ENCODE measurements around the gene TTC7B.

TTC7B gene

GRCh38 chr14:90580377-90581335 lies 235.6 kb downstream of the TTC7B start:
- TF ChIP-seq POLR2AphosphoS5 (IDR thresholded peaks at IDR 0.05; ENCODE audit: low read depth, low read length) (no peak), TAF1 (IDR thresholded peaks at IDR 0.05; ENCODE audit: borderline replicate concordance, low read depth, low read length) (no peak), POLR2A (IDR thresholded peaks at IDR 0.05; ENCODE audit: low read depth, low read length) (no peak)
- FAIRE-seq (no peak), DNase-seq (ENCODE audit: insufficient read length) (no peak)

- DNase-seq (ENCODE audit: insufficient read length) (no peak), FAIRE-seq (no peak)
- no peak for TF ChIP-seq POLR2AphosphoS5 (IDR thresholded peaks at IDR 0.05; ENCODE audit: low read depth, low read length)
- TF ChIP-seq POLR2A (IDR thresholded peaks at IDR 0.05; ENCODE audit: low read depth, low read length), result no peak
- no peak for TF ChIP-seq TAF1 (IDR thresholded peaks at IDR 0.05; ENCODE audit: borderline replicate concordance, low read depth, low read length)
These were observed 236.4 kb downstream of the TTC7B start for GRCh38 chr14:90579816-90580215.

GRCh38 chr14:90579088-90579487 lies 237.1 kb downstream of the TTC7B start:
- no peak for FAIRE-seq
- TF ChIP-seq POLR2A (IDR thresholded peaks at IDR 0.05; ENCODE audit: low read depth, low read length) (no peak), POLR2AphosphoS5 (IDR thresholded peaks at IDR 0.05; ENCODE audit: low read depth, low read length) (no peak), TAF1 (IDR thresholded peaks at IDR 0.05; ENCODE audit: borderline replicate concordance, low read depth, low read length) (no peak)
- DNase-seq (ENCODE audit: insufficient read length), result no peak

GRCh38 chr14:90578283-90578985 lies 237.8 kb downstream of the TTC7B start:
- TF ChIP-seq POLR2A (IDR thresholded peaks at IDR 0.05; ENCODE audit: low read depth, low read length) (no peak), TAF1 (IDR thresholded peaks at IDR 0.05; ENCODE audit: borderline replicate concordance, low read depth, low read length) (no peak), POLR2AphosphoS5 (IDR thresholded peaks at IDR 0.05; ENCODE audit: low read depth, low read length) (no peak)
- FAIRE-seq (no peak), DNase-seq (ENCODE audit: insufficient read length) (no peak)

- FAIRE-seq (no peak), DNase-seq (ENCODE audit: insufficient read length) (no peak)
- no peak for TF ChIP-seq POLR2A (IDR thresholded peaks at IDR 0.05; ENCODE audit: low read depth, low read length)
- TF ChIP-seq TAF1 (IDR thresholded peaks at IDR 0.05; ENCODE audit: borderline replicate concordance, low read depth, low read length), result no peak
- TF ChIP-seq POLR2AphosphoS5 (IDR thresholded peaks at IDR 0.05; ENCODE audit: low read depth, low read length), result no peak
These were observed 238.5 kb downstream of the TTC7B start for GRCh38 chr14:90577661-90578282.

GRCh38 chr14:90576981-90577660 lies 239.1 kb downstream of the TTC7B start:
- DNase-seq (ENCODE audit: insufficient read length), result no peak
- FAIRE-seq, result no peak
- TF ChIP-seq POLR2AphosphoS5 (IDR thresholded peaks at IDR 0.05; ENCODE audit: low read depth, low read length) (no peak), POLR2A (IDR thresholded peaks at IDR 0.05; ENCODE audit: low read depth, low read length) (no peak), TAF1 (IDR thresholded peaks at IDR 0.05; ENCODE audit: borderline replicate concordance, low read depth, low read length) (no peak)

- no peak for TF ChIP-seq TAF1 (IDR thresholded peaks at IDR 0.05; ENCODE audit: borderline replicate concordance, low read depth, low read length)
- TF ChIP-seq POLR2A (IDR thresholded peaks at IDR 0.05; ENCODE audit: low read depth, low read length), result no peak
- TF ChIP-seq POLR2AphosphoS5 (IDR thresholded peaks at IDR 0.05; ENCODE audit: low read depth, low read length), result no peak
- DNase-seq (ENCODE audit: insufficient read length) (no peak), FAIRE-seq (no peak)
These were observed 239.6 kb downstream of the TTC7B start for GRCh38 chr14:90576581-90576980.

- TF ChIP-seq TAF1 (IDR thresholded peaks at IDR 0.05; ENCODE audit: borderline replicate concordance, low read depth, low read length) (no peak), POLR2AphosphoS5 (IDR thresholded peaks at IDR 0.05; ENCODE audit: low read depth, low read length) (no peak), POLR2A (IDR thresholded peaks at IDR 0.05; ENCODE audit: low read depth, low read length) (no peak)
- DNase-seq (ENCODE audit: insufficient read length), result no peak
- no peak for FAIRE-seq
These were observed 240.4 kb downstream of the TTC7B start for GRCh38 chr14:90575781-90576180.

- DNase-seq (ENCODE audit: insufficient read length) (no peak), FAIRE-seq (no peak)
- no peak for TF ChIP-seq POLR2A (IDR thresholded peaks at IDR 0.05; ENCODE audit: low read depth, low read length)
- TF ChIP-seq POLR2AphosphoS5 (IDR thresholded peaks at IDR 0.05; ENCODE audit: low read depth, low read length), result no peak
- TF ChIP-seq TAF1 (IDR thresholded peaks at IDR 0.05; ENCODE audit: borderline replicate concordance, low read depth, low read length), result no peak
These were observed 240.9 kb downstream of the TTC7B start for GRCh38 chr14:90575336-90575735.

GRCh38 chr14:90574188-90575131 lies 241.8 kb downstream of the TTC7B start:
- no peak for DNase-seq (ENCODE audit: insufficient read length)
- FAIRE-seq, result no peak
- no peak for TF ChIP-seq POLR2A (IDR thresholded peaks at IDR 0.05; ENCODE audit: low read depth, low read length)
- no peak for TF ChIP-seq TAF1 (IDR thresholded peaks at IDR 0.05; ENCODE audit: borderline replicate concordance, low read depth, low read length)
- TF ChIP-seq POLR2AphosphoS5 (IDR thresholded peaks at IDR 0.05; ENCODE audit: low read depth, low read length), result no peak
